Measurements from ENCODE around the gene SLC25A10. TPM values are rescaled to one million over a fixed set of nuclear protein-coding genes. Genes with fewer than 3 reads are reported as not detected.

SLC25A10 gene
- total RNA-seq, 2 experiments from 2014 or later, result 18.5 to 22.1 TPM

DNA sequence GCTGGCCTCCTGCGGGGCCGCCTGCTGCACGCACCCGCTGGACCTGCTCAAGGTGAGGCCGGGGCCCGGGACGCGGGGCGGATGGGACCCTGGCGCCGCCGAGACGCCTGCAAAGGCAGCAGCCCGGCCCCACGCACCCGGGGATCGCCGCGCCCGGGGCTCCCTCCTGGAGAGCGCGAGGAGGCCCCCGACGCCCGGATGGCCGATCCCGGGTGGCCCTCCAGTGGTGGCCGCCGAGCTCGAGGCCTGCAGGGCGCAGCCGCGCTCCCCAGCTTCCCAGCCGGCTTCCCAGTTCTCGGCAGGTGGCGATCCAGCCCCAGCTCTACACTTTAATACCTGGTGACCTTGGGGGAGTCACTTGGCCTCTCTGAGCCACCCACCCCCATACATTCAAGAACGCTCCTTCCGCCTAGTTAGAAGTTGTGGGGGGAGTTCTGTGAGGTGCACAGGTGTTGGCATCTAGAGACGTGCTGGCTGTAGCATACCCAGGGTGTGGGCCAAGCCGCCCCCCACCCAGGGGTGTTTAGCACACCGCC lies 452 bp downstream of the SLC25A10 start:
- peak overlapping the region; percentile 54 for H3K27ac Mint-ChIP-seq
- ChIA-PET POLR2A (interaction anchor here (0.7 to 3.8 kb wide), 5 partner anchors 9 to 130 kb away, joined by 3 to 30 read pairs (median 3); partner anchors contain the start of gene MRPL12), CTCF (interaction anchor here (1.0 kb wide), 1 partner anchor 23 kb away, joined by 4 read pairs; no protein-coding TSS in a partner anchor)
- H3K4me3 Mint-ChIP-seq, result peak overlapping the region; percentile 89
- no peaks in the 10 kb centered on the region for H3K9me3 Mint-ChIP-seq
- DNase-seq, result no peak
- no peaks in the 10 kb centered on the region for H3K27me3 Mint-ChIP-seq
- peaks cover 28% of the 10 kb centered on the region for H3K4me1 Mint-ChIP-seq
- H3K36me3 Mint-ChIP-seq (ENCODE audit: low read depth), result peaks cover 4% of the 10 kb centered on the region

- no peaks in the 10 kb centered on the region for H3K27me3 Mint-ChIP-seq
- H3K4me3 Mint-ChIP-seq, result peak overlapping the region; percentile 89
- H3K36me3 Mint-ChIP-seq (ENCODE audit: low read depth), result peaks cover 4% of the 10 kb centered on the region
- DNase-seq, result no peak
- H3K4me1 Mint-ChIP-seq, result peaks cover 28% of the 10 kb centered on the region
- ChIA-PET POLR2A (interaction anchor here (0.7 to 3.8 kb wide), 4 partner anchors 9 to 129 kb away, joined by 3 to 30 read pairs (median 3); partner anchors contain the start of gene MRPL12), CTCF (interaction anchor here (1.0 kb wide), 1 partner anchor 22 kb away, joined by 4 read pairs; no protein-coding TSS in a partner anchor)
- H3K27ac Mint-ChIP-seq, result peak overlapping the region; percentile 54
- no peaks in the 10 kb centered on the region for H3K9me3 Mint-ChIP-seq
These were observed 996 bp downstream of the SLC25A10 start for GRCh38 chr17:81713004-81713555.

GRCh38 chr17:81713556-81714411 lies 1.7 kb downstream of the SLC25A10 start:
- Mint-ChIP-seq H3K4me1 (peaks cover 28% of the 10 kb centered on the region), H3K4me3 (peak overlapping the region; percentile 89), H3K27ac (no peak overlapping the region), H3K9me3 (no peaks in the 10 kb centered on the region), H3K36me3 (ENCODE audit: low read depth) (peaks cover 3% of the 10 kb centered on the region), H3K27me3 (no peaks in the 10 kb centered on the region)
- DNase-seq, result no peak
- CTCF ChIA-PET, result interaction anchor here (1.0 kb wide), 1 partner anchor 22 kb away, joined by 4 read pairs; no protein-coding TSS in a partner anchor
- POLR2A ChIA-PET, result interaction anchor here (1.1 to 3.8 kb wide), 4 partner anchors 10 to 157 kb away, joined by 3 to 30 read pairs (median 6); partner anchors contain the start of genes ARHGDIA, ARL16, HGS and MRPL12

- Mint-ChIP-seq H3K36me3 (ENCODE audit: low read depth) (no peaks in the 10 kb centered on the region), H3K27ac (no peak overlapping the region), H3K4me1 (peaks cover 28% of the 10 kb centered on the region), H3K4me3 (peak overlapping the region; percentile 17), H3K27me3 (no peaks in the 10 kb centered on the region), H3K9me3 (no peaks in the 10 kb centered on the region)
- no peak for DNase-seq
- CTCF ChIA-PET, result no interaction called here
- POLR2A ChIA-PET, result interaction anchor here (1.1 to 3.8 kb wide), 4 partner anchors 9 to 156 kb away, joined by 3 to 30 read pairs (median 6); partner anchors contain the start of genes ARHGDIA, ARL16, HGS and MRPL12
These were observed 2.5 kb downstream of the SLC25A10 start for GRCh38 chr17:81714412-81715106.

DNA sequence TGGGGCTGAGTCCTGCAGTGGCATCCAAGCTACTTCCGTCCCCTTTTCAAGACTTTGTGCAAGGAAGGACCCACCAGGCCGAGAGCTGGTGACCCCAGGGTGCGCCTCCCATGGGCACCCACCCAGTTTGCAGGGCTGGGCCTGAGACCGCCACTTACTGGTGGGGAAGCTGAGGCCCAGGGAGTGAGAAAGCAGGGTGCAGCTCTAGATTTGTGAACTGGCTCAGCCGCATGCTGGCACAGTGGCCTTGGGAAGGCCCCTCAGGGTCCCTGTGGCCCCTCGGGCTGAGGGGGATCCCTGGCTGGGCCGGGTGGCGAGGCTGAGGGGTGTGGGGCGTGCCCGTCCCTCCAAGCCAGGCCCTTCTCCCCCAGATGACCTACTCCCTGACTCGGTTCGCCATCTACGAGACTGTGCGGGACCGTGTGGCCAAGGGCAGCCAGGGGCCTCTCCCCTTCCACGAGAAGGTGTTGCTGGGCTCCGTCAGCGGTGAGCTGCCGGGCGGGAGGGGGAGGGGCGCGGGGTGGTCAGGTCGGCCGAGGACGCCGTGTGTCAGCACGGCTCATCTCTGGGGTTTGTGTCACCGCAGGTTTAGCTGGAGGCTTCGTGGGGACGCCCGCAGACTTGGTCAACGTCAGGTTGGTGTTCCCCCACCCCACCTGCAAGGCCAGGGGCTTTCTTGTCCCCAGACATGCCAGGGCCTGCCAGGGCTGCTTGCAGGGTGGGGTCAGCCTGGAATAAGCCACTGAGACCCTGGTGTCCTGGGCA lies 3.2 kb downstream of the SLC25A10 start:
- Mint-ChIP-seq H3K27ac (no peak overlapping the region), H3K27me3 (no peaks in the 10 kb centered on the region), H3K4me1 (peaks cover 24% of the 10 kb centered on the region), H3K36me3 (ENCODE audit: low read depth) (no peaks in the 10 kb centered on the region), H3K4me3 (no peak overlapping the region), H3K9me3 (no peaks in the 10 kb centered on the region)
- POLR2A ChIA-PET, result interaction anchor here (1.6 to 3.8 kb wide), 2 partner anchors 12 to 31 kb away, joined by 6 to 30 read pairs; partner anchors contain the start of genes ARL16, HGS and MRPL12
- CTCF ChIA-PET, result no interaction called here
- no peak for DNase-seq

GRCh38 chr17:81715872-81716673 lies 4.0 kb downstream of the SLC25A10 start:
- no peak overlapping the region for H3K4me3 Mint-ChIP-seq
- ChIA-PET POLR2A (interaction anchor here (1.8 to 3.8 kb wide), 2 partner anchors 13 kb away, joined by 8 to 30 read pairs; partner anchors contain the start of gene MRPL12), CTCF (no interaction called here)
- DNase-seq, result no peak
- no peaks in the 10 kb centered on the region for H3K27me3 Mint-ChIP-seq
- H3K9me3 Mint-ChIP-seq, result no peaks in the 10 kb centered on the region
- H3K27ac Mint-ChIP-seq, result no peak overlapping the region
- H3K36me3 Mint-ChIP-seq (ENCODE audit: low read depth), result no peaks in the 10 kb centered on the region
- peaks cover 17% of the 10 kb centered on the region for H3K4me1 Mint-ChIP-seq

DNA sequence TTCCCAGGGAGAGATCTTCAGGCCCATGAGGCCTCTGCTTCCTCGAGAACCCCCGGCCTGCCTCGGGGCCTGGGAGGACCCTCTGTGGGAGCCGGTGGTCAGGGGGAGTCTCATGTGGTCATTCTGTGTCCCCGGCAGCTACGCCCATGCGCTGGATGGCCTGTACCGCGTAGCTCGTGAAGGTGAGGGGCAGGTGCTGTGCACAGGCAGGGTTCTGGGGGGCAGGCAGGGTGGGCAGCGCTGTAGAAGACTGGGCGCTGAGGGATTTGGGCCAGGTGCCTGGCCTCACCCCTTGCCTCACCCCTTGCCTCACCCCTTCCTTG lies 4.6 kb downstream of the SLC25A10 start:
- CTCF ChIA-PET, result no interaction called here
- H3K4me1 Mint-ChIP-seq, result peaks cover 12% of the 10 kb centered on the region
- no peaks in the 10 kb centered on the region for H3K36me3 Mint-ChIP-seq (ENCODE audit: low read depth)

GRCh38 chr17:81717049-81717765 lies 5.1 kb downstream of the SLC25A10 start:
- Mint-ChIP-seq H3K27me3 (no peaks in the 10 kb centered on the region), H3K9me3 (no peaks in the 10 kb centered on the region), H3K4me3 (no peak overlapping the region), H3K36me3 (ENCODE audit: low read depth) (no peaks in the 10 kb centered on the region), H3K4me1 (peaks cover 12% of the 10 kb centered on the region), H3K27ac (no peak overlapping the region)
- POLR2A ChIA-PET, result interaction anchor here (1.8 kb wide), 1 partner anchor 14 kb away, joined by 8 read pairs; the partner anchor contains the start of gene MRPL12
- CTCF ChIA-PET, result no interaction called here
- DNase-seq, result no peak

More for the DNA sequence above, 4.6 kb downstream of the SLC25A10 start:
- Mint-ChIP-seq H3K4me3 (no peak overlapping the region), H3K9me3 (no peaks in the 10 kb centered on the region), H3K27me3 (no peaks in the 10 kb centered on the region), H3K27ac (no peak overlapping the region)
- DNase-seq, result no peak
- POLR2A ChIA-PET, result interaction anchor here (1.8 kb wide), 1 partner anchor 14 kb away, joined by 8 read pairs; the partner anchor contains the start of gene MRPL12

GRCh38 chr17:81717766-81718089 lies 5.6 kb downstream of the SLC25A10 start:
- Mint-ChIP-seq H3K27me3 (no peaks in the 10 kb centered on the region), H3K9me3 (no peaks in the 10 kb centered on the region), H3K27ac (no peak overlapping the region), H3K4me1 (peaks cover 11% of the 10 kb centered on the region), H3K4me3 (no peak overlapping the region), H3K36me3 (ENCODE audit: low read depth) (no peaks in the 10 kb centered on the region)
- DNase-seq, result no peak
- ChIA-PET POLR2A (interaction anchor here (1.8 kb wide), 1 partner anchor 15 kb away, joined by 8 read pairs; the partner anchor contains the start of gene MRPL12), CTCF (no interaction called here)

DNA sequence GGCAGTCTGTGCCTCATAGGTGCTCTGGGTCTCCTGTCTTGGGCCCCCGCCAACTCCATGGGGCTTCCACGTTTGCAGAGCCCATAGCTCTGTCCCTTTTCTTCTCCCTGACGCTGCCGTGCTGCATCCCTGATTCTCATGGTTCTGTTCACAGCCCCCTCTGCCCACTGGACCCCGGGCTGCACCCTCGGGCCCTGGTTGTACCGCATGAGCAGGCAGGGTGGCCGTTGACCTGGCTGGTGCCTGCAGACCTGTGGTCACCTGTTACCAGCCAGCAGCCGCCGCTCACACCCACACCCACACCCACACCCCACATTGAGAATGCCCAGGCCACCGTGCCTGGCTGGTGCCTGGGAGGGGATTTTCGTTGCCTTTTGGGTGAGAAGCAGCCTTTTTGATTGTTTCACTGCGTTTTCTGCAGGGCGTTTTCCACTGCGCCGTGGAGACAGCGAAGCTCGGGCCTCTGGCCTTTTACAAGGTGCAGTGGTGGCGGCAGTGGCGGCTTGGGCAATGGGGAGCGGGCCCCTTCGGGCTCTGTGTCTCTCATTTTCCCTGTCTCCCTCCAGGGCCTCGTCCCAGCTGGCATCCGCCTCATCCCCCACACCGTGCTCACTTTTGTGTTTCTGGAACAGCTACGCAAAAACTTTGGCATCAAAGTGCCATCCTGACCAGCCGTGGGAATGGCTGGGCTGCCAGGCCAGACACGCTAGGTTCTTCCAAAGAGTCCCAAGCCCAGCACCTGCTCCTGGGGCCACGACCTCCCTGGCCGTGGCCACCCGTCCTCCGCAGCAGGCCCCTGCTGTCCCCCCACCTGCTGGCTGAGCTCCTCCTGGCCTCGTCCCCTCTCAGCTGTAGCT lies 7.6 kb downstream of the SLC25A10 start:
- DNase-seq, result no peak
- H3K9me3 Mint-ChIP-seq, result no peaks in the 10 kb centered on the region
- ChIA-PET POLR2A (no interaction called here), CTCF (no interaction called here)
- no peak overlapping the region for H3K27ac Mint-ChIP-seq
- peaks cover 1% of the 10 kb centered on the region for H3K4me1 Mint-ChIP-seq
- H3K4me3 Mint-ChIP-seq, result no peak overlapping the region
- H3K27me3 Mint-ChIP-seq, result peaks cover 9% of the 10 kb centered on the region
- H3K36me3 Mint-ChIP-seq (ENCODE audit: low read depth), result no peaks in the 10 kb centered on the region

All from activated CD4-positive, alpha-beta memory T cell treated with anti-CD3 and anti-CD28 coated beads, Interleukin-2, amount 10 ng/mL, durations not matched to agents 7 days and 5 days (primary cell).